ENCODE results near the gene CES3. TPM values are rescaled to one million over a fixed set of nuclear protein-coding genes. Genes with fewer than 3 reads are reported as not detected.

CES3 gene
- total and polyA plus RNA-seq, 9 of the 15 experiments (the other 6 are each of a cell fraction or from before 2014, with no cell fraction given) = 0.06 to 2.2 (median 0.68) TPM

DNA sequence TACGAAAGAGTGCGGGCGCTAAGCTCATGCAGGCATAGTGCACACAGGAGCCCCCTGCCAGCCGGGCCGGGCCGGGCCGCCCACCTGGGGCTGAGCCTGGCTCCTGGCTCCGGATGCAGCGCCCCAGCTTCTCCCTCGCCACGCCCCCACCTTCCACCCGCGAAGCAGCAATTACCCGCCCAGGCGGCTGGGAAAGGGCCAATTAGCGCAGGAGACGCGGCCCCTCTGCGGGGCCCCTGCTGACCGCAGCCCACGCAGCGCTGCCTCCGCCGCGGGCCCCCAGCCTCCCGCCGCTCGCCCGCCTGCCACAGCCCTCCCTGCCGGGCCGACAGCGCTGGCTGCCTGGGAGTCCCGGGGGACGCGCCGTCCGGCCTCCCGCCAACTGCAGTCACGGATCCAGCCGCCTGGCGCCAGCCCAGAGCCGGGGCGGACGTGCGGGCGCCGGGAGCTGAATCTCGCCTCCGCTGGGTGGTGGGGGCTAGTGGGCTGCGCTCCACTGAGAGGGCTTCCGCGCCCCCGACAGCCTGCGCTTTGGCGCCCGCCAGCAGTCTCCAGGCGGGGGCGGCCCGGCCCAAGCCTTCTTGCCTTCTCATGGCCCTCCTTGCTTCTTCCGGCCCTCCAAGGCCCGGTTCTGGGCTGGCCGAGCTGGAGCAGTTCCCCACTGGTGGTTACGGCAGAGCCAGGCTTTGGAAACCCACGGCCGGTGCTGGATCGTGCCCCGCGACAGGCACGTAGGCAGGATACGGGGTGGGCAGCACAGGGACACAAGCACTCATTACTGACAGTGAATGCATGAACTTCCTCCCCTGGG lies 53.0 kb downstream of the CES3 start (continued):
- TF ChIP-seq, protein P1, sequence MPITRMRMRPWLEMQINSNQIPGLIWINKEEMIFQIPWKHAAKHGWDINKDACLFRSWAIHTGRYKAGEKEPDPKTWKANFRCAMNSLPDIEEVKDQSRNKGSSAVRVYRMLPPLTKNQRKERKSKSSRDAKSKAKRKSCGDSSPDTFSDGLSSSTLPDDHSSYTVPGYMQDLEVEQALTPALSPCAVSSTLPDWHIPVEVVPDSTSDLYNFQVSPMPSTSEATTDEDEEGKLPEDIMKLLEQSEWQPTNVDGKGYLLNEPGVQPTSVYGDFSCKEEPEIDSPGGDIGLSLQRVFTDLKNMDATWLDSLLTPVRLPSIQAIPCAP (CRISPR knock-in tag; IDR thresholded peaks at IDR 0.05; ENCODE audit: borderline replicate concordance) = no peak
- no peak for TF ChIP-seq ZNF780A (CRISPR knock-in tag; IDR thresholded peaks at IDR 0.05)
- TF ChIP-seq ZC3H11A (IDR thresholded peaks at IDR 0.05; ENCODE audit: low read depth, low read length) = 0 out of 2 replicates have a peak, but pooled peaks have one; percentile 50
- TF ChIP-seq, protein P2, sequence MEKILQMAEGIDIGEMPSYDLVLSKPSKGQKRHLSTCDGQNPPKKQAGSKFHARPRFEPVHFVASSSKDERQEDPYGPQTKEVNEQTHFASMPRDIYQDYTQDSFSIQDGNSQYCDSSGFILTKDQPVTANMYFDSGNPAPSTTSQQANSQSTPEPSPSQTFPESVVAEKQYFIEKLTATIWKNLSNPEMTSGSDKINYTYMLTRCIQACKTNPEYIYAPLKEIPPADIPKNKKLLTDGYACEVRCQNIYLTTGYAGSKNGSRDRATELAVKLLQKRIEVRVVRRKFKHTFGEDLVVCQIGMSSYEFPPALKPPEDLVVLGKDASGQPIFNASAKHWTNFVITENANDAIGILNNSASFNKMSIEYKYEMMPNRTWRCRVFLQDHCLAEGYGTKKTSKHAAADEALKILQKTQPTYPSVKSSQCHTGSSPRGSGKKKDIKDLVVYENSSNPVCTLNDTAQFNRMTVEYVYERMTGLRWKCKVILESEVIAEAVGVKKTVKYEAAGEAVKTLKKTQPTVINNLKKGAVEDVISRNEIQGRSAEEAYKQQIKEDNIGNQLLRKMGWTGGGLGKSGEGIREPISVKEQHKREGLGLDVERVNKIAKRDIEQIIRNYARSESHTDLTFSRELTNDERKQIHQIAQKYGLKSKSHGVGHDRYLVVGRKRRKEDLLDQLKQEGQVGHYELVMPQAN (IDR thresholded peaks at IDR 0.05; ENCODE audit: borderline replicate concordance) = no peak
- TF ChIP-seq, protein P3, sequence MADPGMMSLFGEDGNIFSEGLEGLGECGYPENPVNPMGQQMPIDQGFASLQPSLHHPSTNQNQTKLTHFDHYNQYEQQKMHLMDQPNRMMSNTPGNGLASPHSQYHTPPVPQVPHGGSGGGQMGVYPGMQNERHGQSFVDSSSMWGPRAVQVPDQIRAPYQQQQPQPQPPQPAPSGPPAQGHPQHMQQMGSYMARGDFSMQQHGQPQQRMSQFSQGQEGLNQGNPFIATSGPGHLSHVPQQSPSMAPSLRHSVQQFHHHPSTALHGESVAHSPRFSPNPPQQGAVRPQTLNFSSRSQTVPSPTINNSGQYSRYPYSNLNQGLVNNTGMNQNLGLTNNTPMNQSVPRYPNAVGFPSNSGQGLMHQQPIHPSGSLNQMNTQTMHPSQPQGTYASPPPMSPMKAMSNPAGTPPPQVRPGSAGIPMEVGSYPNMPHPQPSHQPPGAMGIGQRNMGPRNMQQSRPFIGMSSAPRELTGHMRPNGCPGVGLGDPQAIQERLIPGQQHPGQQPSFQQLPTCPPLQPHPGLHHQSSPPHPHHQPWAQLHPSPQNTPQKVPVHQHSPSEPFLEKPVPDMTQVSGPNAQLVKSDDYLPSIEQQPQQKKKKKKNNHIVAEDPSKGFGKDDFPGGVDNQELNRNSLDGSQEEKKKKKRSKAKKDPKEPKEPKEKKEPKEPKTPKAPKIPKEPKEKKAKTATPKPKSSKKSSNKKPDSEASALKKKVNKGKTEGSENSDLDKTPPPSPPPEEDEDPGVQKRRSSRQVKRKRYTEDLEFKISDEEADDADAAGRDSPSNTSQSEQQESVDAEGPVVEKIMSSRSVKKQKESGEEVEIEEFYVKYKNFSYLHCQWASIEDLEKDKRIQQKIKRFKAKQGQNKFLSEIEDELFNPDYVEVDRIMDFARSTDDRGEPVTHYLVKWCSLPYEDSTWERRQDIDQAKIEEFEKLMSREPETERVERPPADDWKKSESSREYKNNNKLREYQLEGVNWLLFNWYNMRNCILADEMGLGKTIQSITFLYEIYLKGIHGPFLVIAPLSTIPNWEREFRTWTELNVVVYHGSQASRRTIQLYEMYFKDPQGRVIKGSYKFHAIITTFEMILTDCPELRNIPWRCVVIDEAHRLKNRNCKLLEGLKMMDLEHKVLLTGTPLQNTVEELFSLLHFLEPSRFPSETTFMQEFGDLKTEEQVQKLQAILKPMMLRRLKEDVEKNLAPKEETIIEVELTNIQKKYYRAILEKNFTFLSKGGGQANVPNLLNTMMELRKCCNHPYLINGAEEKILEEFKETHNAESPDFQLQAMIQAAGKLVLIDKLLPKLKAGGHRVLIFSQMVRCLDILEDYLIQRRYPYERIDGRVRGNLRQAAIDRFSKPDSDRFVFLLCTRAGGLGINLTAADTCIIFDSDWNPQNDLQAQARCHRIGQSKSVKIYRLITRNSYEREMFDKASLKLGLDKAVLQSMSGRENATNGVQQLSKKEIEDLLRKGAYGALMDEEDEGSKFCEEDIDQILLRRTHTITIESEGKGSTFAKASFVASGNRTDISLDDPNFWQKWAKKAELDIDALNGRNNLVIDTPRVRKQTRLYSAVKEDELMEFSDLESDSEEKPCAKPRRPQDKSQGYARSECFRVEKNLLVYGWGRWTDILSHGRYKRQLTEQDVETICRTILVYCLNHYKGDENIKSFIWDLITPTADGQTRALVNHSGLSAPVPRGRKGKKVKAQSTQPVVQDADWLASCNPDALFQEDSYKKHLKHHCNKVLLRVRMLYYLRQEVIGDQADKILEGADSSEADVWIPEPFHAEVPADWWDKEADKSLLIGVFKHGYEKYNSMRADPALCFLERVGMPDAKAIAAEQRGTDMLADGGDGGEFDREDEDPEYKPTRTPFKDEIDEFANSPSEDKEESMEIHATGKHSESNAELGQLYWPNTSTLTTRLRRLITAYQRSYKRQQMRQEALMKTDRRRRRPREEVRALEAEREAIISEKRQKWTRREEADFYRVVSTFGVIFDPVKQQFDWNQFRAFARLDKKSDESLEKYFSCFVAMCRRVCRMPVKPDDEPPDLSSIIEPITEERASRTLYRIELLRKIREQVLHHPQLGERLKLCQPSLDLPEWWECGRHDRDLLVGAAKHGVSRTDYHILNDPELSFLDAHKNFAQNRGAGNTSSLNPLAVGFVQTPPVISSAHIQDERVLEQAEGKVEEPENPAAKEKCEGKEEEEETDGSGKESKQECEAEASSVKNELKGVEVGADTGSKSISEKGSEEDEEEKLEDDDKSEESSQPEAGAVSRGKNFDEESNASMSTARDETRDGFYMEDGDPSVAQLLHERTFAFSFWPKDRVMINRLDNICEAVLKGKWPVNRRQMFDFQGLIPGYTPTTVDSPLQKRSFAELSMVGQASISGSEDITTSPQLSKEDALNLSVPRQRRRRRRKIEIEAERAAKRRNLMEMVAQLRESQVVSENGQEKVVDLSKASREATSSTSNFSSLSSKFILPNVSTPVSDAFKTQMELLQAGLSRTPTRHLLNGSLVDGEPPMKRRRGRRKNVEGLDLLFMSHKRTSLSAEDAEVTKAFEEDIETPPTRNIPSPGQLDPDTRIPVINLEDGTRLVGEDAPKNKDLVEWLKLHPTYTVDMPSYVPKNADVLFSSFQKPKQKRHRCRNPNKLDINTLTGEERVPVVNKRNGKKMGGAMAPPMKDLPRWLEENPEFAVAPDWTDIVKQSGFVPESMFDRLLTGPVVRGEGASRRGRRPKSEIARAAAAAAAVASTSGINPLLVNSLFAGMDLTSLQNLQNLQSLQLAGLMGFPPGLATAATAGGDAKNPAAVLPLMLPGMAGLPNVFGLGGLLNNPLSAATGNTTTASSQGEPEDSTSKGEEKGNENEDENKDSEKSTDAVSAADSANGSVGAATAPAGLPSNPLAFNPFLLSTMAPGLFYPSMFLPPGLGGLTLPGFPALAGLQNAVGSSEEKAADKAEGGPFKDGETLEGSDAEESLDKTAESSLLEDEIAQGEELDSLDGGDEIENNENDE (IDR thresholded peaks at IDR 0.05; ENCODE audit: low read depth, low read length) = no peak
- TF ChIP-seq ZNF57 (CRISPR knock-in tag; IDR thresholded peaks at IDR 0.05) = no peak
- TF ChIP-seq, protein P4, sequence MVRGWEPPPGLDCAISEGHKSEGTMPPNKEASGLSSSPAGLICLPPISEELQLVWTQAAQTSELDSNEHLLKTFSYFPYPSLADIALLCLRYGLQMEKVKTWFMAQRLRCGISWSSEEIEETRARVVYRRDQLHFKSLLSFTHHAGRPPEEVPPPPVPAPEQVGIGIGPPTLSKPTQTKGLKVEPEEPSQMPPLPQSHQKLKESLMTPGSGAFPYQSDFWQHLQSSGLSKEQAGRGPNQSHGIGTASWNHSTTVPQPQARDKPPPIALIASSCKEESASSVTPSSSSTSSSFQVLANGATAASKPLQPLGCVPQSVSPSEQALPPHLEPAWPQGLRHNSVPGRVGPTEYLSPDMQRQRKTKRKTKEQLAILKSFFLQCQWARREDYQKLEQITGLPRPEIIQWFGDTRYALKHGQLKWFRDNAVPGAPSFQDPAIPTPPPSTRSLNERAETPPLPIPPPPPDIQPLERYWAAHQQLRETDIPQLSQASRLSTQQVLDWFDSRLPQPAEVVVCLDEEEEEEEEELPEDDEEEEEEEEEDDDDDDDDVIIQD (CRISPR knock-in tag; IDR thresholded peaks at IDR 0.05) = no peak
- TF ChIP-seq, protein P5, sequence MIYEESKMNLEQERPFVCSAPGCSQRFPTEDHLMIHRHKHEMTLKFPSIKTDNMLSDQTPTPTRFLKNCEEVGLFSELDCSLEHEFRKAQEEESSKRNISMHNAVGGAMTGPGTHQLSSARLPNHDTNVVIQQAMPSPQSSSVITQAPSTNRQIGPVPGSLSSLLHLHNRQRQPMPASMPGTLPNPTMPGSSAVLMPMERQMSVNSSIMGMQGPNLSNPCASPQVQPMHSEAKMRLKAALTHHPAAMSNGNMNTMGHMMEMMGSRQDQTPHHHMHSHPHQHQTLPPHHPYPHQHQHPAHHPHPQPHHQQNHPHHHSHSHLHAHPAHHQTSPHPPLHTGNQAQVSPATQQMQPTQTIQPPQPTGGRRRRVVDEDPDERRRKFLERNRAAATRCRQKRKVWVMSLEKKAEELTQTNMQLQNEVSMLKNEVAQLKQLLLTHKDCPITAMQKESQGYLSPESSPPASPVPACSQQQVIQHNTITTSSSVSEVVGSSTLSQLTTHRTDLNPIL (CRISPR knock-in tag; IDR thresholded peaks at IDR 0.05) = no peak
- TF ChIP-seq ZBED1 (IDR thresholded peaks at IDR 0.05) = no peak

All from K562 (cell line).